Caki2 (cell line): ENCODE data around the gene MCF2L2. TPM values are rescaled to one million over a fixed set of nuclear protein-coding genes. Genes with fewer than 3 reads are reported as not detected.
"Not testable (repeated sequence)": the region's sequence is repeated elsewhere in the genome, so short reads cannot be mapped to it uniquely, and the experiment has no call there.

Experiments used
- DNase-seq: peaks from one replicate; pipeline ENCODE4 v3.0.0-alpha.2; 2015; ENCODE audit warnings: low read depth
- in situ Hi-C: cut with HindIII; loops from 2 replicates; pipeline ENCODE4 v1.10.0; 2016; ENCODE audit warnings: low sequenced_read_pairs, low pct_unique_long_range_greater_than_20kb, mixed read lengths
- total RNA-seq: library from RNA; depleted of rRNA; stranded (reverse); fragments of >200 nt; shearing (Covaris generic); gene quantifications from 2 replicates; pipeline ENCODE4 v1.2.3, GENCODE V29; 2014; ENCODE audit warnings: low replicate concordance

MCF2L2 gene
- total RNA-seq, 1 experiment from 2014 or later: 0.91 TPM

DNA sequence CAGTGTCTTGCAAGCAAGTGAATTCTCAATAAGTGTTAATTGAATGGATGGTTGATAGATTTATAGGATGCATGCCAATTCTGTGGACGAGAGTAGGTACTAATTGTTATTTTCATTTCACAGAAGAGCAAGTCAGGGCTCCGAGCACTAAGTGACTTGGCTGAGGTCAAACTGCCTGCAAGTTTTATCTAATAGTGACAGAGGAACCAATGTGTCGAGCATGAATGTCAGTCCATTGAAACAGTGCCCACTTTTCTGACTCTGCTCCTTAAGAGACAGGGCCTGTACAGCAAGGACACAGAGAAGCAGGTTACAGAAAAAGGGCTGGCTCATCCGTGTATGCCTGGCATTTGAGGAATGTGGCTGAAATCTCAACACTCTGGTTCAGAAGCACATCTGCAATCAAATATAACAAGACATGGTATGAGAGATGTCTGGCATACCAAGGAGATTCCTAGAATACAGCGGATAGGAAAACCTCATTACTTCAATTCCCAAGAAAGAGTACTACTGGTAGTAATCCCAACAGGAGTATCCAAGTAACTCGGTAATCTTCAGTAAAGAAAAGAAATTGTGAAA lies 181.3 kb downstream of the MCF2L2 start:
- peak; percentile 57 for DNase-seq
- in situ Hi-C loops: no loop called here

DNA sequence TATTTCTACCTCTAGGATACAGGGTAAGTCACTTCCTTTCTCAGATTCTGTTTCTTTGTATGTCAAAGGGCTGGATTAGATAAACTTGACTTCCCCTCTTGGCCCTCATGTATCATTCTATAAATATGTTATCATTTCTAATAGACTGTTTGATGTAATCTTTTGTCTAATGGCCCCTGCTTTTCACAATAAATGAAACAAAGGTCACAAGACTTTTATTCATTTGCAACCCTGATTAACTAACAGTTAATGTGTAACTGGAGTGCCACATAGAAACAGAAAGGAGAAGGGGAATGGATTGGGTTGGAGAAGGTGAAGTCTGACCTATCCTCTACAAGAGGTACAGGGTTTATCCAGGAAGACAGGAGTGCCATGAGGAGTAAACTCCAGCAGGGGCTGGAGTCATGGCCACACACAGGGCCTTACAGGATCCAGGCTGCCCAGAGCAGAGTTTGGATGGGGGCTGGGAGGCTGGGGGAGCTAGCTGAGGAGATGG lies 183.4 kb downstream of the MCF2L2 start:
- in situ Hi-C loops: no loop called here
- DNase-seq: peak; percentile 43

DNA sequence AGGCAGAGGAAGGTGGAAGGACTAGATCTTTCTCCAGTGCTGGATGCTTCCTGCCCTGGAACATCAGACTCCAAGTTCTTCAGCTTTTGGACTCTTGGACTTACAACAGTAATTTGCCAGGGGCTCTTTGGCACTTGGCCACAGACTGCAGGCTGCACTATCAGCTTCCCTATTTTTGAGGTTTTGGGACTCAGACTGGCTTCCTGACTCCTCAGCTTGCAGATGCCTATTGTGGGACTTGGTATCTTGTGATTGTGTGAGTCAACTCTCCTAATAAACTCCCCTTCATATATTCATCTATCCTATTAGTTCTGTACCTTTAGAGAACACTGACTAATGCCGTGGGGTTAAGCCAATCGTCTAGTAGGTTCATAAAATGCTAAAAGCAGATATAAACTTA lies 184.2 kb downstream of the MCF2L2 start:
- no peak for DNase-seq
- in situ Hi-C loops: no loop called here

DNA sequence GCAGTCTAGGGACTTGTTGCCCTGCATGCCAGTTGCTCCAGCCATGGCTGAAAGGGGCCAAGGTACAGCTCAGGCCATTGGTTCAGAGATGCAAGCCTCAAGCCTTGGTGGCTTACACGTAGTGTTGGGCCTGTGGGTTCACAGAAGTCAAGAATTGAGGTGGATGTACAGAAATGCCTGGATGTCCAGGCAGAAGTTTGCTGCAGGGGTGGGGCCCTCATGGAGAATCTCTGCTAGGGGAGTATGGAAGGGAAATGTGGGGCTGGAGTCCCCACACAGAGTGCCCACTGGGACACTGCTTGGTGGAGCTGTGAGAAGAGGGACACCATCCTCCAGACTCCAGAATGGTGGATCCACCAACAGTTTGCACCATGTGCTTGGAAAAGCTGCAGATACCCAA lies 186.0 kb downstream of the MCF2L2 start:
- in situ Hi-C loops: no loop called here
- no peak for DNase-seq

DNA sequence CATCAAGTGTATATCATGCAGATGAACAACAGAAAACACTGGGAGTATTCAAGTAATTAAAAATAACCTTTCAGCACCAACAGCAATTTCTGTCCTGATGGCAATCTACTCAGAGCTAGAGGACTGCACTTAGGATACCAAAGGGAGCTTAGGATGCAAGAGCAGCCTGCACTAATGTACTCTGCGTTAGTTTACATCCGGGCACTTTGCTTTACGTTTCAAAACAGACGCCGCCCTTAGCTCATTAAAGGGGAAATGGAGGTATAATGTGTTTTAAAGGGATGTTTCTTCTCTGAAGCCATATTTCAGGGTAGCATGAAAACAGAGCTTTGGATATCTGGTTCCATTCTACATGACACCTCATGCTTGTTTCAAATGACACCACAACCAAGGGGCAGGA lies 189.4 kb downstream of the MCF2L2 start:
- in situ Hi-C loops: no loop called here
- no peak for DNase-seq

DNA sequence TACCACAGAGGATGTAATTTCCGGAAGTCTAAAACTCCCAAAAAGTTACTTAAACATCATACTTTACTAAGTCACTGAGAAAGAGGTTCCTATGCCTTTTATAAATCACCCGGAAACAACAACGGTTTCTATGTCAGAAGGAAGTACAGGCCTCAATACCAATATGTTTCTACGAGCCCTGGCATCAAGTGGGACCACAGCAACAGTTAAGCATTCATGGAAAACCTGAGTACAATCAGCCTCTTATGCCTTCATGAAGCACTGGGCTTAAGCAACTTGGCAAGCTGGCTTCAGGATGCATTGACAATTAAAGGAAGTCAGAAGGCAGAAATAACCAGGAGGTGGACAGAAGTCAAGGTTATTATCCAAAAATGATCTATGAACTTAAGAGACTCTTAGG lies 194.5 kb downstream of the MCF2L2 start:
- in situ Hi-C loops: no loop called here
- no peak for DNase-seq

DNA sequence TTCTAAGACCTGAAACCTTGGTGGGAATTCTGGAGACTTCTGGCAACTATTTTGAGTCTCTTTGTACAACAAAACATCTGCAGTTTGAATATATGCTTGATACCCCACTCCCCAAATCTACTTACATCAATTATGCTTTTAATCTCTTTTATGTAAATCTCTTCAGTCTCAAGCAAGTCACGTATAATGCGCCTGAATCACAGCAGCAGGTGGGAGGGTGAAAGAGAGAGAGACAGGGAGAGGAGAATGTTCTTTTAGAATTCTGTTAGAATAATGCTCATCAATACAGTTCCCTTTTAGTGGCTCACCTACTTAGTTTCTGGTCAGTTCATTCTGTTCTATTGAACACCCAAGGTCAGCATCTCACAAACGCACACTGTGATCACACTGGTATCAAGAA lies 197.6 kb downstream of the MCF2L2 start:
- DNase-seq: no peak
- in situ Hi-C loops: no loop called here

DNA sequence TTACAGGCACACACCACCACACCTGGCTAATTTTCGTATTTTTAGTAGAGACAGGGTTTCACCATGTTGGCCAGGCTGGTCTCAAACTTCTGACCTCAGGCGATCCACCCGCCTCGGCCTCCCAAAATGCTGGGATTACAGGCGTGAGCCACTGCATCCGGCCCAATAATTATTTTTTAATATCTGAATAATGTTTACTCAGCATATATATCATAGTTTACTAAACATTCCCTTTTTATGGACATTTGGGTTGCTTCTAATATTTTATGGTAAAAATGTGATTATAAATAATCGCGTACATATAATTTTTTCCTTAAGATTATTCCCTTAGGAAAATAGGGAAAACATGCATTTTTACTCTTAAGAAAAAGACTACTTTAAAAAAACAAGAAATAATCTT lies 198.2 kb downstream of the MCF2L2 start:
- DNase-seq, in situ Hi-C loops: not testable (repeated sequence)

DNA sequence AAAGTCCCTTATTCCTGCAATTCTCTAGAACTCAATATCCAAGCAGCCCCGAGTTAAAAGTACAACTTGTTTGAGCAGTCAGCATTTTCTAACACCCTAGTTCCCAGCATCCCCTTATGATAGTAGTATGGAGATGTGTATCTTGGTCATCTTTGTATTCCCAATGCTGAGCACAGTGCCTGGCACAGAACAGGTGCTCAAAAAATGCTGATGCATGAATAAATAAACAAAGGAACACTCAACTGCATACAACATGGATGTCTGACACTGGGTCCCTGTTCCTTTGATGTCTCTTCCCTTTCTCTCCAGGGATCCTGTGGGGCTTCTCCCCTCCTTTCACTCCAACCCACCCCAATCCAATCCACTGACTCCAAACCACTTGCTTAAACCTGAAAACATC lies 199.2 kb downstream of the MCF2L2 start:
- in situ Hi-C loops: no loop called here

DNA sequence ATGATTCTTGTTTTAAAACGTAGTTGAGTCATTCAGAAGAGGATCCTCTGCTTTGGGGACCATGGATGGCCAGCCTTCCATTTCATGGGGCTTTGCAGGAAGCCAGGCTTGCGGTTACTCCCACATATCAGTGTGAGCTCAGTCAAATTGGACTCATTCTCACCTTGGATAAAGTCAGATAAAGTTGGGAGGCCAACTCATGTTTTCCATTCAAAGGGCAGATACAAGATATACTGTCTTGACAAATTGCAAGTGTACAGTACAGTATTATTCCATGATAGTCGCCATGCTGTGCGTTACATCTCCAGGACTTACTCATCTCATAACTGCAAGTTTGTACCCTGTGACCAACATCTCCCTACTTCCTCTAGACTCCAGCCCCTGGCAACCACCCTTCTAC lies 200.8 kb downstream of the MCF2L2 start:
- in situ Hi-C loops: no loop called here
- no peak for DNase-seq

More for the DNA sequence above, 199.2 kb downstream of the MCF2L2 start:
- no peak for DNase-seq

DNA sequence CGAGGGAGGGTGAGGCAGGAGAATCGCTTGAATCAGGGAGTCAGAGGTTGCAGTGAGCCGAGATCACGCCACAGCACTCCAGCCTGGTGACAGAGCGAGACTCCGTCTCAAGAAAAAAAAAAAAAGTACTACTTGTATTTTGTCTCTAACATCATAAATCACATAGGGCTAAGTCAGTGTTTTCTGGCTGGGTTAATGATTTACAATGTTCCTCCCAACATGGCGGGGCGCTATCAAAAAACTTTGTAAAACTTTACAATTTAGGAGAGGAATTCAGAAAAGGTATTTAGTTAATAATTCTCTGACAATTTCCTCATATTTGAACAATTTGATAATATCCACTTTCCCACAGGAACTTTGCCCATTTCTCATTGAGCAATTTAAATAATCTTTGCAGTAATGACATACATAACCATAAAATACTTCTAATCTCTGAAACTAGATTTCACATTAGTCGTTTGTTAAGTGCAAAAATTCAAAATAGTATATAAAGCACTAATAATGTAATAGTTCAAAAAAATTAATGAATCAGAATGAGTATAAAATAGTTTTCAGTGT lies 202.0 kb downstream of the MCF2L2 start:
- in situ Hi-C loops: no loop called here

DNA sequence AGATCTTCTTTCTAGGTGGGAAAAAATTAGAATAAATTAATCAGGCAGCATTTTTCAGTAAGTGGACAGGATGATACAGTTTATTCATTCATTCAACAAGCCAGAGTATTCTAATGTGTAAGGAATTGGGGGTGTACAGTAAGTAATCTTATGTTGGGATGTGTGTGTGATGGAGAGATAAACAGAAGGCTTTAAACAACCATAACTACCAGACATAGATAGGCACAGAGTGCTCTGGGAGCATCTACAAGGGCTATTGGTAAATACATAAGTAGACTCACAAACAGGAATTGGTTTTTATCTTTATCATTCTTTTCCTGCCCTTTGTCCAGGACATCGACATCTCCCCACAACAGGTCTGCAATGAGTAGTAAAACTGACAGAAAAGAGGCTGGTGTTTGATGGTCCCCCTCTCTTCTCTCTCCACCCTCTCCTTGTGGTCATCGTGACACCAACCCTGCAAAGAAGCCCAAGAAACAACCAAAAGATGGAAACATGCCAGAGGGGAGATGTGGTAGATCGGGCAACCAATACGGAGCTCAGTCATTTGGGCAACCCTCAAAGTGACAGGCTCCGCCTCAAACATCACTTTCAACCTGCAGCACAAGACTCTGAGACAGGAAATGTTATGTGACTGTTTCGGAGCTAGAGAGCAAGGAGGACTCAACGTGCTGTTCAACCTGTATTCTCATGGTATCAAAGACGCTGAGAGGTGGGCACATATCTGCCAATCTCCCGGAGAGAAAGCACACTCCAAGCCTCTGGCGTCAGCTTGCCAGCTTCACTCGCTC lies 204.0 kb downstream of the MCF2L2 start:
- in situ Hi-C loops: no loop called here
- no peak for DNase-seq

More for the DNA sequence above, 202.0 kb downstream of the MCF2L2 start:
- no peak for DNase-seq

DNA sequence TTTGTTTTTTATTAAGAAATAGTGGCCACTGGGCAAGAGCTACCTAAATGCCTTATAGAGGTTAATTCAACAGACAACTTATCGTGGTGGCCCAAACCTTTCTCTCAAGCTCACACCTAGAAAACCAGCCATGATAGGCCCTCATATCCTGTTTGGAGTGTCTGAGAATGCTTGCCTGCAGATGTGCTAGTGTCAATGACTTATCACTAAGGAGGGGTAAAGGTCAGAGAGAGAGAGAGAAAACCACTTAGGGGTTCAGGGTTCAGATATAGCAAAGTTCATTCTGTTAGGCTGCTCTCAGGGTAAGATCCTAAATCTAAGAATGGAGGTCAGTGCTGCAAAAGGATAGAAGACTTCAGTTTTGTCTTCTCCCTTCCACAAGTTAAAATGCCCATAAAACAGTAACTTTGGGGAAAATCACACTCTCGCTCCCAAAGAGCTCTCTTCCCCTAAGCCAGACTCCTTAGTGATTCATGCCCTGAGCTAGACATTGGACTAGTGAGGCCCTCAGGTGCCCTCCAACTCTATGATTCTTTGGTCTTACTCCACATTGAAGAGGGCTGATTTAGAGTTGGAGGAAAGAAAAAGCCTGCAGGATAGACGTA lies 205.7 kb downstream of the MCF2L2 start:
- no peak for DNase-seq

DNA sequence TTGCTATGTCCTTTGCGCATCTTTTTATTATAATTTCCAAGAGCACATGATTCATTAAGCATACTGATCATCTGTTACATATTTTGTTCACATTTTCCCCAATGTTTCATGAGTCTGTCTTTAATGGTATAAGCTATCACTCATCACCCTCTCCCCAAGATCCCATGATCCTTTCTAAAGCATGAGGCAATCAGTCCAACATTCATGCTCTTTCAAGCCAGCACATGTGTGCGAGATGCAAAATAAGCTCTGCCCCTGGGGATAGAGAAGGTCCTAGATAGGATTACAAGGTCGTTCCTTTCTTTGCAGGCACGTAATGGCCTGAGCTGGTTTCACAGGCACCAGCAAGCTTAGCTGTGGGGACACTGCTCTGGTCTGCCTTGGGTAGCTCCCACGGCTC lies 207.6 kb downstream of the MCF2L2 start:
- DNase-seq: no peak
- in situ Hi-C loops: no loop called here

More for the DNA sequence above, 205.7 kb downstream of the MCF2L2 start:
- in situ Hi-C loops: no loop called here

DNA sequence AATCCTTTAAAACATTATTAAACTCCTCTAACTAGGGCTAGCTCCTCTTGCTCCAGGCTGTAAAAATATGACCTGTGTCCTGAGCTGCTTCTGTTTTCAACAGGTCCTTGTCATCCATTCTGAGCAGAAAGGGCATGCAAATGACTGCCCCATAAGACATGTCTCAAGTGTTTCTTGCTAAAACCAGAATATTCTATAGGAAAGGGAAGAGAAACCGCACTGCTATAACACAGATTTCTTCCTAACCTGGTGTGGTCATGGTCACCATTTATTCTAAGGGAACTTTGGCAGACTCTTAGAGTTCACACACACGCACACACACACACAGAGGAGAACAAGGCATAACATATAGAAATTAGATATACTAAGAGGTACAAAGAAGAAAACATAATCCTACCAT lies 209.6 kb downstream of the MCF2L2 start:
- DNase-seq: no peak
- in situ Hi-C loops: no loop called here

DNA sequence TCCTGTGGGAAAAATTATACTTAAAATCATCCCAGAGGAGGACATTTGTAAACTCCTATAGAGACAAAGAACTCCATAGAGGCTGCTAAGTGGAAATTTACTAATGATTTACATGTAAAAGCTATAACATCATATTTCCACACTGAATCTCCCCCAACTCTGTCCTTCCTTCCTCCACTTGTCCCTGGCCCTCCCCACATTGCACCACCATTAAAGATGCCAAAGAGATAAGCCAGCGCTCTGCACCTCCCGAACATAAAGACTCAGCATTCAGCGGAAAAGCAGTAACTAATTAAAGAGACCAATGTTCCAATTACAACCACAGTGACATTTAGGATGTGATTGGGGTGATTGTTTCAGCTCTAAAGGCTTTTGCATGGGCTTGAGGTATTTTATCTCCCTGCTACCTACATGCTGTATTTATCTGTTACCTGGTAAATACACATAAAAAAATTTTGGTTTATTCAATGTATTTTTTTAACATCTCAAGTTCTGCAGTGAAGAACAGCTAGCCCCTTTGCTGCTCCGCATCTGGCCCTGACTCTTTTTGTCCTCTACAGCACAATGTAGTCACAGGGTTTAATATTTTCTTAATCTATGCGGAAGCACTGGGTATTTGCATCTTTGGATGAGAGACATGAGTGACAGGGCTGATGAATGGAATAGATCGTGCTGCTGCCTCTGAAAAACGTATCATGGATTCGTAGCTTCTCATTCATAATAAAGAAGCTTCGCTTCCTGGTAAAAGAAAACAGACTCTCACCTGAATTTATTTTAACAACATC lies 210.7 kb downstream of the MCF2L2 start:
- no peak for DNase-seq
- in situ Hi-C loops: no loop called here

DNA sequence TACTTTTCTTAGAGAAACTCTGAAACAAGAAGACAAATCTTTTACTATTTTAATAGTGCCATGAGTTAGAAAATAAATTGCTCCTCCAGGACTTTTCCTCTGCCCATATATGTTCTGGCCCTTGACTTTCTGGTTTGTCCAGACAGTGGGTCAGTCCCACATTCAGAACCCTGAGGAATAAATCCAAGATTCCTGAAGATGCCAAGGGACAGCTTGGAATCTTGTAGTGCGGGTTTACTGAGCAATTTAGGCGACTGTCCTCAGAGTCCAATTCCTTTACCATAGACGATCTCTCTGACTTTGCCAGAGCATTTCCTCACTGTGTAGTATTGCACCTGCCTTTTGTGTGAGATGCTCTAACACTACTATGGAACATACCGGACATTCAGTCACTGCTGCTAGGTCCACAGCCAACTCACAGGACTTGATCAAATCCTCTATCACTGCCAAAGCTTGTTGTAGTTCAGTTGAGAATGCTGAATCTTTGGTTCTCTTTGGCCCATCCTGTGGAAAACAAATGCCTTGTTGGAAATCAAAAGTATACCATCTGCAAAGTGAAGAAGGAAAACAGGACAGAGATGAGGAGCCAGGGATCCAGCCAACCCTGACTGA lies 212.7 kb downstream of the MCF2L2 start:
- in situ Hi-C loops: no loop called here
- DNase-seq: no peak

DNA sequence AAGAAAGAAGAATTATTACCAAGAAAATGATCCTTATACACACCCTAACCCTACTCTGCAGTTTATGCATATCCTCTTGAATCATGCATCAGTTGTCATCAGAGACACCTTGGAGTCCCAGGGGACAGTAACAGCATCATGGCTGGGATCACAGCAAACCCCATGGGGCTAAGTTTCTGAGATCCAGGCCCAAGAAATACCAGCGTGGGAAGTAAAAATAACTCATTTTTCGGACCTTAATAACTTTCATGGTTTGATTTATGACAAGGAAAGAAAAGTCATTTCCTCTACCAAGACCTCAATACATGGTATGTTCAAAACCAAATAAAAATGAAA lies 214.2 kb downstream of the MCF2L2 start:
- no peak for DNase-seq
- in situ Hi-C loops: no loop called here
